ENCODE measurements around the gene PKD2L1. TPM values are rescaled to one million over a fixed set of nuclear protein-coding genes. Genes with fewer than 3 reads are reported as not detected.

Gene PKD2L1
- total RNA-seq, 2 experiments from 2014 or later, result 0.76 TPM; not detected in 1

DNA sequence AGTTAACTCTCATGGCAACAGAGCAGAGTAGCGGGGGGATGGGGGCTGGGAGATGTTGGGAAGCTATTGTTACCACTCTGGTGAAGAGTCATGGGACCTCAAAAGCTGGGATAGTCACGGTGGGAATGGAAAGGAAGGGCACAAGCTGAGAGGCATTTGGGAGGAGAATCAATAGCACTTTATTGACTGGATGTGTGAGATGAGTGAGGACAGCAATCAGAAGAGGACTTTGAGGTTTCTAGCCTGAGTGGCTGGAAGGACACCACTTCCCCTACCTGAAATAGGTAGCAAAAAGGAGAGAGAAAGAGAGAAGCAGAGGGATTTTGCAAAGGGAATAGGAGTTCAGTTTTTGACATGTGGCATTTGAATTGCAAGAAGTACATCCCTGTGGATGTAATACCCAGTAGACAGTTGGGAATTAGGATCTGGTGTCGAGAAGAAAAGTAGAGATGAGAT, 44.2 kb upstream of the PKD2L1 start:
- ChIA-PET CTCF (ENCODE audit: unreplicated experiment) (interaction anchor here (1.1 kb wide), 2 partner anchors 25 to 27 kb away, joined by 4 read pairs; no protein-coding TSS in a partner anchor), POLR2A (interaction anchor here (0.6 to 3.6 kb wide), 4 partner anchors 10 to 34 kb away, joined by 3 to 88 read pairs (median 4); partner anchors contain the start of gene SCD)
- peak; percentile 14 for DNase-seq (ENCODE audit: low spot score)
- TF ChIP-seq, protein P1, sequence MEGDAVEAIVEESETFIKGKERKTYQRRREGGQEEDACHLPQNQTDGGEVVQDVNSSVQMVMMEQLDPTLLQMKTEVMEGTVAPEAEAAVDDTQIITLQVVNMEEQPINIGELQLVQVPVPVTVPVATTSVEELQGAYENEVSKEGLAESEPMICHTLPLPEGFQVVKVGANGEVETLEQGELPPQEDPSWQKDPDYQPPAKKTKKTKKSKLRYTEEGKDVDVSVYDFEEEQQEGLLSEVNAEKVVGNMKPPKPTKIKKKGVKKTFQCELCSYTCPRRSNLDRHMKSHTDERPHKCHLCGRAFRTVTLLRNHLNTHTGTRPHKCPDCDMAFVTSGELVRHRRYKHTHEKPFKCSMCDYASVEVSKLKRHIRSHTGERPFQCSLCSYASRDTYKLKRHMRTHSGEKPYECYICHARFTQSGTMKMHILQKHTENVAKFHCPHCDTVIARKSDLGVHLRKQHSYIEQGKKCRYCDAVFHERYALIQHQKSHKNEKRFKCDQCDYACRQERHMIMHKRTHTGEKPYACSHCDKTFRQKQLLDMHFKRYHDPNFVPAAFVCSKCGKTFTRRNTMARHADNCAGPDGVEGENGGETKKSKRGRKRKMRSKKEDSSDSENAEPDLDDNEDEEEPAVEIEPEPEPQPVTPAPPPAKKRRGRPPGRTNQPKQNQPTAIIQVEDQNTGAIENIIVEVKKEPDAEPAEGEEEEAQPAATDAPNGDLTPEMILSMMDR (conservative IDR thresholded peaks at IDR 0.05; ENCODE audit: low read length), result no peak
- no peak for TF ChIP-seq EZH2phosphoT487 (IDR thresholded peaks at IDR 0.05; ENCODE audit: borderline replicate concordance, low read depth, low read length)
- no TSS peak for BruUV-seq (replicated peaks)
- H2AFZ ChIP-seq (ENCODE audit: low read length), result peak overlapping the region; percentile 82
- H4K20me1 ChIP-seq (ENCODE audit: insufficient read depth, low read length), result no peaks in the 10 kb centered on the region
- H3K79me2 ChIP-seq (ENCODE audit: insufficient read depth, low read depth, low read length), result peaks cover 16% of the 10 kb centered on the region; the same call in 1 of the 2 replicates
- peak overlapping the region; percentile 73 for H3K4me3 ChIP-seq (ENCODE audit: low read depth, low read length, poor library complexity, severe bottlenecking)
- peak overlapping the region; percentile 71 for H3K27ac ChIP-seq (ENCODE audit: low read depth, low read length, poor library complexity, severe bottlenecking)
- H3K4me2 ChIP-seq (ENCODE audit: low read length), result peak overlapping the region; percentile 90
- H3K36me3 ChIP-seq (ENCODE audit: insufficient read depth, low read length), result no peaks in the 10 kb centered on the region
- no peaks in the 10 kb centered on the region for H3K9me3 ChIP-seq (ENCODE audit: low read length)
- H3K9me2 ChIP-seq (ENCODE audit: insufficient read depth, low read length), result no peaks in the 10 kb centered on the region
- H3K4me1 ChIP-seq (ENCODE audit: insufficient read depth, low read length, poor library complexity, severe bottlenecking), result peaks cover 58% of the 10 kb centered on the region
- intact Hi-C loops (cut with micrococcal nuclease; ENCODE audit: unreplicated experiment), result loop anchor here (5.0 to 10.0 kb wide), 3 partner anchors 37 to 362 kb away; partner anchors contain the start of gene ERLIN1

DNA sequence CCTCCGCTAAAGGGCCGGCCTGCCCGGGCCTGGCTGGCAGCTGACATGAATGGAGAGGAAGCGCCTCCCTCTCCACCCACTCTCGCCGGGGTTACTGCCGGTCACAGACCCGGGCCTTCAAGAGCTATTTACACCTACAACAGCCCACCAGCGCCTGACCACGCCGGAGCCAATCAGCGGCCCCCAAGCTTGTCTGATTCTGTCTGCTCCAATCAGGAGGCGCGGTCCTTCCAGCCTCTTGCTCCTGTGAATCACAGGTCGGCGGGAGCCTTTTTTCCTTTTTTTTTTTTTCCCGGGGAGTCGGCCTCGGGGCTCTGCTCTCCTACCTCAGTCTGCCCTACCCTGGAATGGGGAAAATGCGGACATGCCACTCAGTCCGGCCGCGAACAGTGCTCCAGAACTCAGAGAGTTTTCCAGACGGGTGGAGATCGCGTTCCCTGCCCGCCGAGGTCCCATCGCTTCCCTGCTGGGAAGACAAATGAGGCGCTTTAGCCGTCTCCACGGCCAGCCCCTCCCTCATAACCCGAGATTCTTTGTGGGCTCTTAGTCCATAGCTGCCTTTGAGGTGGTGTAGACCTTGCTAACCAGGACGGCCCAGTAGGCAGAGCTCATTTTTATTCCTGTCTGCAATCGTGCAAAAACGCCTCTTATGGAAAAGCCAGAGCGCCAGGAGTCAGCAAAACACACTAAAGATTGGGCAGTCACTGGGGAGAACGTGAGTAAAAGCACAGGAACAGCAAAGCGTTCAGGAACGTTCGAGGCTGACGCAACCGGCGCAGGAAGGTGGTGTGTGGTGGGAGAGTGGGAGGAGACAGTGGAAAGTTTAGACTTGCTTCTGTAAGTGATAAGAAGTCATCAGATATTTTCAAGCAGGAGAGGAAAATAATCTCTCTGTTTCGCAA, 43.5 kb upstream of the PKD2L1 start:
- Histone ChIP-seq H3K79me2 (ENCODE audit: insufficient read depth, low read depth, low read length) (peaks cover 16% of the 10 kb centered on the region; the same call in 1 of the 2 replicates), H3K27ac (ENCODE audit: low read depth, low read length, poor library complexity, severe bottlenecking) (peak overlapping the region; percentile 71), H3K9me2 (ENCODE audit: insufficient read depth, low read length) (no peaks in the 10 kb centered on the region), H3K4me3 (ENCODE audit: low read depth, low read length, poor library complexity, severe bottlenecking) (peak overlapping the region; percentile 73), H3K36me3 (ENCODE audit: insufficient read depth, low read length) (no peaks in the 10 kb centered on the region), H2AFZ (ENCODE audit: low read length) (peak overlapping the region; percentile 82), H3K4me2 (ENCODE audit: low read length) (peak overlapping the region; percentile 90), H3K4me1 (ENCODE audit: insufficient read depth, low read length, poor library complexity, severe bottlenecking) (peaks cover 58% of the 10 kb centered on the region), H3K9me3 (ENCODE audit: low read length) (no peaks in the 10 kb centered on the region), H4K20me1 (ENCODE audit: insufficient read depth, low read length) (no peaks in the 10 kb centered on the region)
- peak; percentile 89 for DNase-seq (ENCODE audit: low spot score)
- ChIA-PET POLR2A (interaction anchor here (0.7 to 3.6 kb wide), 8 partner anchors 10 to 45 kb away, joined by 3 to 88 read pairs (median 4); partner anchors contain the start of gene SCD), CTCF (ENCODE audit: unreplicated experiment) (interaction anchor here (1.0 to 1.1 kb wide), 3 partner anchors 25 to 27 kb away, joined by 3 to 4 read pairs (median 4); partner anchors contain the start of gene SCD)
- intact Hi-C loops (cut with micrococcal nuclease; ENCODE audit: unreplicated experiment), result loop anchor here (5.0 to 10.0 kb wide), 3 partner anchors 36 to 361 kb away; partner anchors contain the start of gene ERLIN1
- TSS peak; percentile 98 for BruUV-seq (replicated peaks)
- TF ChIP-seq, protein P1 (conservative IDR thresholded peaks at IDR 0.05; ENCODE audit: low read length), result no peak
- no peak for TF ChIP-seq EZH2phosphoT487 (IDR thresholded peaks at IDR 0.05; ENCODE audit: borderline replicate concordance, low read depth, low read length)
